ENCODE results near the gene ONECUT2. TPM values are rescaled to one million over a fixed set of nuclear protein-coding genes. Genes with fewer than 3 reads are reported as not detected.

Gene ONECUT2
- total and polyA plus RNA-seq, 9 of the 15 experiments (the other 6 are each of a cell fraction or from before 2014, with no cell fraction given), result 0.27 to 2.5 (median 0.83) TPM

GRCh38 chr18:57431467-57432080, 3.6 kb upstream of the ONECUT2 start (continued):
- peak; percentile 26; the same call in 1 of the 2 replicates for TF ChIP-seq CBFA2T3 (IDR thresholded peaks at IDR 0.05)
- TF ChIP-seq ZNF165 (CRISPR knock-in tag; IDR thresholded peaks at IDR 0.05; ENCODE audit: borderline replicate concordance), result no peak
- TF ChIP-seq HOXB6 (CRISPR knock-in tag; IDR thresholded peaks at IDR 0.05; ENCODE audit: borderline replicate concordance), result no peak
- TF ChIP-seq CBFA2T2 (conservative IDR thresholded peaks at IDR 0.05), result peak; percentile 15; the same call in 1 of the 2 replicates
- no peak for TF ChIP-seq KDM2B (CRISPR knock-in tag; IDR thresholded peaks at IDR 0.05)
- no peak for TF ChIP-seq PHF20 (IDR thresholded peaks at IDR 0.05; ENCODE audit: partially characterized antibody)
- TF ChIP-seq ZNF384 (IDR thresholded peaks at IDR 0.05; ENCODE audit: low read depth, low read length), result peak; percentile 85
- peak; percentile 69 for TF ChIP-seq CBX8 (IDR thresholded peaks at IDR 0.05; ENCODE audit: borderline replicate concordance, extremely low read depth, low read depth, low read length, poor library complexity, severe bottlenecking)
- TF ChIP-seq SOX6 (IDR thresholded peaks at IDR 0.05), result 0 out of 2 replicates have a peak, but pooled peaks have one; percentile 11
- no peak for TF ChIP-seq CGGBP1 (CRISPR knock-in tag; IDR thresholded peaks at IDR 0.05)
- no peak for TF ChIP-seq GABPB2 (CRISPR knock-in tag; conservative IDR thresholded peaks at IDR 0.05)

- no peaks in the 10 kb centered on the region for H3K9me3 ChIP-seq (replicated peaks; ENCODE audit: control insufficient read depth, insufficient read depth, low read depth, low read length)
- in situ Hi-C loops (cut with MboI), result no loop called here
- CTCF ChIA-PET (ENCODE audit: low intra/inter-chr PET ratio), result no interaction called here
Measured at GRCh38 chr18:57432140-57432539, 3.0 kb upstream of the ONECUT2 start.

More at GRCh38 chr18:57432140-57432539, 3.0 kb upstream of the ONECUT2 start:
- DNase-seq (ENCODE audit: extremely low read depth in 1 of 4, low spot score in 3 of 4) (no peak), ATAC-seq (no peak), FAIRE-seq (no peak)
- Histone ChIP-seq H3K36me3 (ENCODE audit: control insufficient read depth, insufficient read depth, low read length) (no peaks in the 10 kb centered on the region), H2AFZ (ENCODE audit: low read depth, low read length) (no peak overlapping the region), H3K9me1 (ENCODE audit: control insufficient read depth, insufficient read depth, low read length) (no peaks in the 10 kb centered on the region), H3K9ac (ENCODE audit: insufficient read depth in 1 of 2, low read depth in 2 of 2, low read length in 2 of 2) (no peak overlapping the region), H4K20me1 (replicated peaks; ENCODE audit: control insufficient read depth, insufficient read depth, low read length) (no peaks in the 10 kb centered on the region), H3K27ac (ENCODE audit: extremely low read depth, low read depth, low read length) (no peak overlapping the region), H3K27me3 (ENCODE audit: control insufficient read depth in 2 of 2, insufficient read depth in 2 of 2, low read length in 2 of 2) (peaks cover 15 to 38% of the 10 kb centered on the region in 2 experiments; a peak in 4 of 5 replicates), H3K79me2 (ENCODE audit: control insufficient read depth, insufficient read depth, low read length) (no peaks in the 10 kb centered on the region), H3K4me2 (ENCODE audit: insufficient read depth, low read length) (no peak overlapping the region), H3K4me3 (no peak overlapping the region), H3K4me1 (replicated peaks in 1 of 2; ENCODE audit: control insufficient read depth in 2 of 2, insufficient read depth in 2 of 2, low read length in 2 of 2) (peaks cover 2 to 25% of the 10 kb centered on the region in 2 experiments; a peak in 4 of 5 replicates)
- intact Hi-C loops (cut with micrococcal nuclease), result no loop called here
- BruUV-seq (replicated peaks), result no TSS peak
- 0% methylated on average over 4 of the region's 4 CpGs for WGBS (ENCODE audit: insufficient coverage, low coverage, missing lambda C conversion rate)
- TF ChIP-seq CBFA2T3 (IDR thresholded peaks at IDR 0.05), result no peak
- TF ChIP-seq CBX8 (IDR thresholded peaks at IDR 0.05; ENCODE audit: borderline replicate concordance, extremely low read depth, low read depth, low read length, poor library complexity, severe bottlenecking), result peak; percentile 82
- TF ChIP-seq FOXP1 (CRISPR knock-in tag; IDR thresholded peaks at IDR 0.05), result no peak
- no peak for TF ChIP-seq STAT6 (CRISPR knock-in tag; IDR thresholded peaks at IDR 0.05)
- POLR2A ChIA-PET, result interaction anchor here (0.7 to 1.2 kb wide), 2 partner anchors 10 to 31 kb away, joined by 3 read pairs; no protein-coding TSS in a partner anchor
